Chondrocyte (in vitro differentiated cells): Measurements from ENCODE around the gene SDCBP2. TPM values are rescaled to one million over a fixed set of nuclear protein-coding genes. Genes with fewer than 3 reads are reported as not detected.

Experiments
- DNase-seq: peaks from one replicate; pipeline ENCODE4 v3.0.0; 2021; ENCODE audit warnings: mixed read lengths, low spot score
- H3K27ac Mint-ChIP-seq: one replicate; pipeline ENCODE4 v1.8.0; 2021; ENCODE audit warnings: mild to moderate bottlenecking, moderate library complexity, mixed read lengths; ENCODE audit not compliant: unreplicated experiment
- H3K27me3 Mint-ChIP-seq: 2 replicates; pipeline ENCODE4 v1.8.0; 2021; ENCODE audit warnings: low read depth, mixed read lengths
- H3K36me3 Mint-ChIP-seq: 2 replicates; pipeline ENCODE4 v1.8.0; 2021; ENCODE audit warnings: low read depth, mixed read lengths
- H3K4me1 Mint-ChIP-seq: 2 replicates; pipeline ENCODE4 v1.8.0; 2021; ENCODE audit warnings: low read depth, mild to moderate bottlenecking, mixed read lengths
- H3K4me3 Mint-ChIP-seq: one replicate; pipeline ENCODE4 v1.8.0; 2021; ENCODE audit warnings: mild to moderate bottlenecking, moderate library complexity, mixed read lengths; ENCODE audit not compliant: unreplicated experiment
- H3K9me3 Mint-ChIP-seq: 2 replicates; pipeline ENCODE4 v1.8.0; 2021; ENCODE audit warnings: low read depth, mixed read lengths
- CTCF ChIP-seq: fragments of 200-600 bp; sonication (generic); IDR thresholded peaks from 2 replicates; pipeline ENCODE4 v1.5.0; 2021; ENCODE audit warnings: antibody characterized with exemption, mild to moderate bottlenecking, moderate library complexity
- total RNA-seq: library from RNA; stranded (reverse); gene quantifications from 3 replicates; pipeline ENCODE4 v1.2.1, GENCODE V29; 2021

Gene SDCBP2
- total RNA-seq, 1 donor from 2014 or later, result 2.3 TPM

- Mint-ChIP-seq H3K27ac (no peak overlapping the region), H3K9me3 (no peaks in the 10 kb centered on the region), H3K4me1 (no peaks in the 10 kb centered on the region), H3K36me3 (peaks cover 2% of the 10 kb centered on the region), H3K4me3 (no peak overlapping the region), H3K27me3 (no peaks in the 10 kb centered on the region)
- no peak for DNase-seq
- TF ChIP-seq CTCF, result no peak
These were observed 54.2 kb downstream of the SDCBP2 start for GRCh38 chr20:1274485-1275311.

DNA sequence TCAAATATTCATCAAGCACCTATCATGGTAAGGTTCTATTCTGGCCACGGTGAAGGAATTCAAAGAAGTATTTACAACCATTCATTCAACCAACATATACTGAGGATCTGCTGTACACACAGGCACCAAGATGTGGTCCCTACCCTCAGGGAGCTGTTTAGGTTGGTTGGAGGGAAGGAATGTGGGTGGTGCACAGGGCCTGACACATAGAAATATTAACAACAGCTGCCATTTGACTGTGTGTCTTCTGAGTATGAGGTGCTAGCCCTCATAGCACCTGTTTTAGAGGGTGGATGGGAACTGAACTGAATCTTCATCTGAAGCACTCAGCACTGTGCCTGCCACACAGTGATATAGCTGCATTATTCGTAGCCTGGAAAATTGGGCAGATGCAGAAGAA lies 55.6 kb downstream of the SDCBP2 start:
- no peak for DNase-seq
- no peak for TF ChIP-seq CTCF
- H3K36me3 Mint-ChIP-seq, result peaks cover 1% of the 10 kb centered on the region
- no peaks in the 10 kb centered on the region for H3K9me3 Mint-ChIP-seq
- peaks cover 2% of the 10 kb centered on the region for H3K4me1 Mint-ChIP-seq
- no peak overlapping the region for H3K4me3 Mint-ChIP-seq
- no peaks in the 10 kb centered on the region for H3K27me3 Mint-ChIP-seq
- no peak overlapping the region for H3K27ac Mint-ChIP-seq

DNA sequence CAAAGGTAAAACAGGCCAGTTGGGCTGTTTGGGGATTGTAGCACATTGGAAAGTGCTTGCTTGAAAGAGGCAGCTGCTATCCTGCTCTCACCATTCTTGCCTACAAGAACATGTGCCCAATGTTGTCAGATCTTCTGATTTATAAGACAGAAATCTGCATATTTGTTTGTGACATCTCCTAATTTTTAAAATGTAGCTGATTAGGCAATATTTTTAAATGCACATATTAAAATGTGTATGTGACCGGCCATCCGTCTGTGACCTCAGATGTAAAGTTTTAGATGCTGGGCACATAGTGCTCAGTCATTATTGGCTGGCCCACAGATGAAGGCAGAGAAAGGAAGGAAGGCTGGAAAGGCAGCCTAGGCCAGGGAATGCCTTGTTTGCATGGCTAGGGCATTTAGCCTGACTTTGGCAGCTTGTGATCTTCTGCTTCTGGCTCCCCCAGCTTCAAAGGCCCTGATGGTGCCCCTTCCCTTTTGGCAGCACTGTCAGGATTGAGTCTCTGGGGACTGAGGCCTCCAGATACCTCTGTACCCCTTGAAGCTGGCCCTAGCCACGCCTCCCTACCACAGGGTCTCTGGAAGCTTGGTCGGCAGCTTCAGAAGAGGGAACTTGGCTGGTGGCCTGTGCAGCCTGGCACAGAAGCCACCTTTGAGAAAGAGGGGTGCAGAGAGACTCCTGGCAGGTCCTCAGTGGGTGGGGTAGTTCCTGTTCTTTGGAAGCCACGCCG lies 56.4 kb downstream of the SDCBP2 start:
- Mint-ChIP-seq H3K9me3 (no peaks in the 10 kb centered on the region), H3K4me1 (peaks cover 7% of the 10 kb centered on the region), H3K36me3 (peaks cover 1% of the 10 kb centered on the region), H3K27me3 (no peaks in the 10 kb centered on the region), H3K4me3 (no peak overlapping the region), H3K27ac (no peak overlapping the region)
- no peak for TF ChIP-seq CTCF
- DNase-seq, result no peak

GRCh38 chr20:1269850-1270249 lies 59.1 kb downstream of the SDCBP2 start:
- Mint-ChIP-seq H3K4me1 (peaks cover 26% of the 10 kb centered on the region), H3K9me3 (no peaks in the 10 kb centered on the region)

More at GRCh38 chr20:1269850-1270249, 59.1 kb downstream of the SDCBP2 start:
- no peak for DNase-seq
- Mint-ChIP-seq H3K36me3 (peaks cover 1% of the 10 kb centered on the region), H3K27me3 (no peaks in the 10 kb centered on the region), H3K4me3 (no peak overlapping the region), H3K27ac (no peak overlapping the region)
- TF ChIP-seq CTCF, result no peak
